GM19468 (cell line): Measurements from ENCODE around the gene SETD1B.
"Not testable (repeated sequence)": the region's sequence is repeated elsewhere in the genome, so short reads cannot be mapped to it uniquely, and the experiment has no call there.

ENCODE experiments used
- ATAC-seq: cut with Tn5 transposase; IDR thresholded peaks from one replicate; pipeline ENCODE4 v1.9.1; 2021; ENCODE audit warnings: mild to moderate bottlenecking, moderate library complexity, moderate number of reproducible peaks; ENCODE audit not compliant: unreplicated experiment; ENCODE audit errors: extremely low read depth

SETD1B gene

DNA sequence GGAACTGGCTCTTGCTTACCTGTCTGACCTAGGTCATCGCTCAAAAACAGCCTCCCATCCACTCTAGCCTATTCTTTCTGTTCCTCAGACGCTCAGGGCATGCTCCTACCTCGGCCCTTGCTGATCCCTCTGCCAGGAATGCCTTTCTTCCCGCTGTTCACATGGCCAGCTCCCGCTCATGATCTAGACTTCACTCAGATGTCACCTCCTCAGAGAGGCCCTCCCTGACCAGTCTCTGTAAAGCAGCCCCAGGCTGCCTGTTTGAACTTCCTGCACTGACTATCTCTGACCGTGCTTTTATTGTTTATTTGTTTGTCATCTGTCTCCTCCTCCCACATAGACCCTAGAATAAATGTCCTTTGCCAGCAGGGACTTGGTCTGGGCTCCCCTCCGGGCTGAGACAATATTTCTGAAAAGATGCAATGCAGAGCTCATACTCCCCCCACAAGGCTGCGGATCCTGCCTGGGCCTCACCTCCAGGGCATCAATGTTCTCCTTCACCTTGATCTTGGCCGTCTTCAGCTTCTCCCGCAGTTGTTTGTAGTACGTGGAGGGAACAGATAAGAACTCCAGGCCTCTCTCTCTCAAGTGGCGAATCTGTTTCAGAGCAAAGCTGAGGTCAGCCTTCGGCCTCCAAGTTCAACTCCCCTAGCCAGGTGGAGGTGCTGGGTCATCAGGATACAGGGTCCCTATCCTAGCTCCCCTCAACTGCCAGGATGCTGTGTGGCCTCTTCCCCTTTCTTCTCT lies 39.6 kb downstream of the SETD1B start:
- no peak for ATAC-seq

DNA sequence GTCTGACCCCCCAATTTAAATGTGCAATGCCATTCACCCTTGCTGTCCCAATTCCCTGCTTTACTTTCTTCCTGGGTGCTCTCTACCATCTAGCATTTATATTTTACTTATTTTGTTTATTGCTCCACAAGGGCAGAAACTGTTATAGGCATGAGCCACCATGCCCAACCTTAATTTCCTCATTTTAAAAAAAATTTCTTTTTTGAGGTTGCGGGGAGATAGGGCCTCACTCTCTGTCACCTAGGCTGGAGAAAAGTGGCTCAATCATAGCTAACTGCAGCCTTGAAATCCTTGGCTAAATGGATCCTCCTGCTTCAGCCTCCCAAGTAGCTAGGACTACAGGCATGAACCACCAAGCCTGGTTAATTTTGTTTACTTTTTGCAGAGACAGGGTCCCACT lies 41.9 kb downstream of the SETD1B start:
- no peak for ATAC-seq

DNA sequence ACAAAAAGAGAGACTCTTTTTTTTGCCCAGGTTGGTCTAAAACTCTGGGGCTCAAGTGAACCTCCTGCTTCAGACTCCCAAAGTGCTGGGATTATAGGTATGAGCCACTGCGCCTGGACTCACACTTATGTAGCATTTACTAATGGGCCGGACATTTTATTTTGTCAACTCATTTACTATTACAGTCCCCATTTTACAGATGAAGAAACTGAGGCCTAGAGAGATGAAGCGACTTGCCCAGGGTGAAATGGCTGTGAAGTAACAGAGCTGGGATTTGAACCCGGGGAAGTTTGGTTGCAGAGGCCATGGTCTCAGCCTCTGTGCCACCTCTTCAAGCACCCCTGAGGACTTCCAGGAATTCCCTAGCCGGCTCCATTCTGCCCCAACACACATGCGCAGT lies 45.4 kb downstream of the SETD1B start:
- ATAC-seq: no peak

DNA sequence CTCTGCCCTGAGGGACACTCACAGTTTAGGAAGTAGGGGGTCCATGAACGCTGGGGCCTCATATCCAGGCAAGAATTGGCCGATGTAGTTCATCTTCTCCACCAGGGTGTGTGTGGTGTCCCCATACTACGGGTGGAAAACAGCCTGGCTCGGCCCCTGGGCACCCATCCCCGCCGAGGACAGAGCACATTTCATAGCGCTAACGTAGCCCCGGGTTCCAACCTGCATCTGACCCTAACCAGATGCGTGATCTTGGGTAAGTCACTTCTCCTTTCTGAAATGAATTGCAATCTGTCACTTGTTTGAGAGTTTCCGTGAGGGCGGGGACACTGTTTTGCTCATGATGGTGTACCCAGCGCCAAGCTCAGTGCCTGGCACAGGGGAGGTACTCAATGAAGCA lies 45.9 kb downstream of the SETD1B start:
- ATAC-seq: no peak

DNA sequence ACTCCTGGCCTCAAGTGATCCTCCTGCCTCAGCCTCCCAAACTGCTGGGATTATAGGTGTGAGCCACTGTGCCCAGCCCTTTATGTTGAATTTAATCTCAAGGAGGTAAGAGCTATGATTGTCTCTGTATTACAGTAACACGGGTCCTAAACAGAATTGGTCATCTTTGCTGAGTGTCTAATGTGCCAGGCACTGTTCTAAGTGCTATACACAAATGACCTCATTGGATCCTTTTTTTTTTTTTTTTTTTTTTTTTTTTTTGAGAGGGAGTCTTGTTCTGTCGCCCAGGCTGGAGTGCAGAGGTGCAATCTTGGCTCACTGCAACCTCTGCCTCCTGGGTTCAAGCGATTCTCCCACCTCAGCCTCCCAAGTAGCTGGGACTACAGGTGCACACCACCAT lies 48.6 kb downstream of the SETD1B start:
- ATAC-seq: not testable (repeated sequence)

DNA sequence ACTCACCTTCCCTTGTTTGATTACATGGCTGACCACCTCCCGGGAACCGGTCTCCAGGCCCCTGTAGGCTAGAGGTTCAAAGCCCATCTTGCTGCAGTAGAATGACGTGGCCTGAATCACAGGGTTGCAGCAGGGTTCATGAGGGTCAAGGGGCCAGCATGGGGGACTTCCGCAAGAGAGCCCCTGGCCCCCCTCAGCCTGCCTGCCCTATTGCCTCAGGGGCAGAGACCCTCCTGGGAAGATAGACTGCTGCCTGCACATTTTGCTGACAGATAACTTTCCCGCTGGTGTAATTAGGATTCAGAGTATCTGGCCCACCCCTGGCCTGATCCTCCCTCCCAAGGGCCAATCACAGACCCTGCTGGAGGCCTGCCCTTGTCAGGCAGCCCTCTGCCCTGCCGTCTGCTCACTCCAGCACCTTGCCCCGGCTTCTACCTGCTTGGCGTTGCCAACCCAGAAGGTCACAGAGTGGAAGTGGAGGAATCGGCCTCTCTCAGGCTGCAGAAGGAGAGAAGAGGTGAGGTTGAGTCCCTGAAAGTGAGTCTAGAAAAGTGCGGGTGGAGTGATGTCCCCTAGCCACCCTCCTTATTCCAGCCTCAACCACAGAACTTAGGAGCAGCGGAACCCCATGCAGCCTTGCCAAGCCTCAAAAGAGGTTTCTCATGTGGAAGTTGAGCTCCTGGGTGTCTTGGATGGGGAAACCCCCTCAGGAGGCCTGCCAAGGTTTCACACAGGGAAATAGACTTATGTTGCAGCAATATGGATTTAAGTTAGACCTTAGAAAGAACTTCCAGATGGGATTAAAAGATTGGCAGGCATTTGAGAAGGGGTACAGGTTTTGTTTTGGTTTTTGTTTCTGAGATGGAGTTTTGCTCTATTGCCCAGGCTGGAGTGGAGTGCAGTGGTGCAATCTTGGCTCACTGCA lies 53.8 kb downstream of the SETD1B start:
- no peak for ATAC-seq

DNA sequence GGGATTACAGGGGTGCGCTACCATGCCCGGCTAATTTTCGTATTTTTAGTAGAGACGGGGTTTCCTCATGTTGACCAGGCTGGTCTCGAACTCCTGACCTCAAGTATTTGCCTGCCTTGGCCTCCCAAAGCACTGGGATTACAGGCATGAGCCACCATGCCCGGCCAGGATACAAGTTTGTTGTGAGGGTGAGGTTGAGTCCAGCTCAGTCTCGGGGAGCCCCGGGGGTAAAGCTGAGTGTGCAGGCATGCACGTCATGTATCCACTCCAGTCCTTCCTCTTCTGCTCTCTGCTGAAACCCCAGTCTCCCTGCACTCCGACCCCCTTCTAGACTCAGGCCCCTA lies 54.5 kb downstream of the SETD1B start:
- no peak for ATAC-seq

DNA sequence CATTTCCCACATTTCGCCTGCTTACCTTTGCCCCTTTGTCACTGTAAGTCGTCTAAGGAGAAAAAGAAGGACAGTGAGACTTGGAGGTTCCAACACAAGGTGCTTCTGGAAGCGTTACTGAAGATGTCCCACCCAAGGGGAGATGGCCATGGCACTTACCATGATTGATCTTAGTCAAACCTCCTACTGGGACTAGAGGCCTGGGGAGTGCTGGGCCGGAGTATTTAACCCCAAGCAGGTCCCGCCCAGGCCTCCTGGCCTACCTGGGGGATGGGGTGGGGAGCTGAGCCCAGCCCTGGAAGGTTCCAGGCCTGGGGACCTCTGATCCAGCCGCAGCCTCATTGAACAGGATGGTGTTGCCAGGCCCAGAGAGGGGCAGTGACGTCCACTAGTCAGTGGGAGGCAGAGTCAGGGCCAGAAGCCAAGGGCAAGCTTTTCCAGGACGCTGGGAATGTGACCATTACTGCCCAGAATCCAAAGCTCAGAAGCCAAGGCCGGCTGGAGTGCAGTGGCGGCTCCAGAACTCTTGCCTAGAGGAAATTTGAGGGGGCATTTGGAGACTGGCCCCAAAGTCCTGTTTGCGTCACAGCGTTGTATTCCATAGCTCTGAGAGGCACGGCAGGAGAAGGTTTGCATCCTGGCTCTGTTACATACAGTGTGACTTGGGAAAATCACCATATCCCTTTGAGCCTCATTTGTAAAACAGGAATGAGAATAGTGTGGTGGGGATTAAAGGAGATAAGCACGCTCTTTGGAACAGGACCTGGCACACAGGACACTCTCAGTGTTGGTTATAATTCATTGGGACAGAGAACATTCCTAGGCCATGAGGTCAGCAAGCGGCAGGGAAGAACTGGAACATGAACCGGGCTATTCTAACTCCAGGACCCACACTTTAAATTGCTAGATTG lies 55.1 kb downstream of the SETD1B start, which contains the start of gene HPD:
Gene HPD (minus strand): TSS at position 198 of the 911 bp plus-strand sequence. CDS start 36 bp downstream, at position 162.
- ATAC-seq: no peak

DNA sequence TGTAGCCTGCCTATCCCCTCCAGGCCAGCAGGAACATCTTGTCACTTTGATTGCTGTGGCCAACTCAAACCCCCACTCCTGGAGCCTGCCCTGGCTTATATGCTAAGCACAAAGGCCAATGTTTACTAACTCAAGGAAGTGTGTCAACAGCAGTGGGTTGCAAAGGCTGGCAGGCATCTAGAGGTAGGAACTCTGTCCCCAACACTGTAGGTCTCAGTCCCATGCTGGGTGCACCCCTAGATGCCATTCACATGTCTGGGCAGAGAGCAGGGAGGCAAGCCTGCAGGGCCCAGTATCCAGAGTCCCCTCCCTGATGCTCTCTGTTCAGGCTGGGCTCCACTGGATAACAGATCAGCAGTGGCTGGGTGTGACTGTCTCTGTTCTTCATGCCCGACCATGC lies 56.4 kb downstream of the SETD1B start:
- ATAC-seq: no peak

DNA sequence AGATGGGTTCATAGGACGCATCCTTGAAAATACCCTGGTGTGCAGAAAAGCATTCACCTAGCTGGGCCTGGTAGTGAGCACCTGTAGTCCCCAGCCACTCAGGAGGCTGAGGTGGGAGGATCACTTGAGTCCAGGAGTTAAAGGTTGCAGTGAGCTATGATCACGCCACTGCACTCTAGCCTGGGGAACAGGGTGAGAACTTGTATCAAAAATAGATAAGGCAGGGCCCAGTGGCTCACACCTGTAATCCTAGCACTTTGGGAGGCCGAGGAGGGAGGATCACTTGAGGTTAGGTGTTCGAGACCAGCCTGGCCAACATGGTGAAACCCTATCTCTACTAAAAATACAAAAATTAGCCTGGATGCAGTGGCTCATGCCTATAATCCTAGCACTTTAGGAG lies 56.9 kb downstream of the SETD1B start:
- ATAC-seq: not testable (repeated sequence)

DNA sequence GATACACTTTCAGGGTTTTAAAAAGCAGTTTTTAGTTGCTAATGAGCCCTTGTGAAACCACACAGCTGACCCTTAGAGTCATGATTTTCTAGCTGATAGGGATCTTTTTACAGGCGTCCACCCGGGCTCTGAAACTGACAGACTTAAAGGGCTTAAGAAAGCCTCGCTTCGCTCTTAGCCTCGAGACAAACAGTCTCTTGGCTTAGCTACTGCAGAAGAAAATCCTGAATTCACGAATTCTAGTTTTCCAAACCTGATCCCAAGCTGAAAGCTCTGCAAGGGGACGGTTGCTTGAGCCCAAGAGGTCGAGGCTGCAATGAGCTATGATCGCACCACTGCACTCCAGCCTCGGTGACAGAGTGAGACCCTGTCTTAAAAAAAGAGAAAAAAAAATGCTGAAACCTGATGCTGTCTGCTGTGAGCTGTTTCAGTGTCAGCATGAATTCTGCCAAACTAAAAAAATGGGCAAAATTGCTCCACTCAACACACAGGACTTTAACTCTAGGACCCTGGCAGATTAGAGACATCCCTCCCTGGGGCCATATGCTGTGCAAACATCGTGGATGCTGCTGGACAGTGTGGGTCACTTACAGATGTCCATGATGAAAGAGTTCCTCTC lies 57.9 kb downstream of the SETD1B start:
- ATAC-seq: no peak

DNA sequence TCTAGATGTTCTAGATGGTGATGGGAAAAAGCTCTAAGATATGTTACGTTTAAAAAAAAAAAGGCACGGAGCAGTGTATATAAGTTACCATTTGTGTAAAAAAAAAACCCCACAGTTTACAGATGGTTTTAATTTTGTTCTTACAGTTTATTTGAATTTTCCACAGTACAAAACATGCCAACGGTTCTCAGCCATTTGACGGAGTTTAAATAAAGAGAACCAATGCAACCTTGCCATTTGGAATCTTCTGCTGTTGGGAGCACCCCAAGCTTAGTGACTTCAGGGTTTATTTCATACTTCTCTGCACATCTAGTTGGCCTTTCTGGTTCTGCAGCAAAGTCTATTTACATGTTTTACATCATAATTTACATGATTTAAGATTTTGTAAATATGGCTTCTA lies 62.5 kb downstream of the SETD1B start:
- ATAC-seq: no peak

DNA sequence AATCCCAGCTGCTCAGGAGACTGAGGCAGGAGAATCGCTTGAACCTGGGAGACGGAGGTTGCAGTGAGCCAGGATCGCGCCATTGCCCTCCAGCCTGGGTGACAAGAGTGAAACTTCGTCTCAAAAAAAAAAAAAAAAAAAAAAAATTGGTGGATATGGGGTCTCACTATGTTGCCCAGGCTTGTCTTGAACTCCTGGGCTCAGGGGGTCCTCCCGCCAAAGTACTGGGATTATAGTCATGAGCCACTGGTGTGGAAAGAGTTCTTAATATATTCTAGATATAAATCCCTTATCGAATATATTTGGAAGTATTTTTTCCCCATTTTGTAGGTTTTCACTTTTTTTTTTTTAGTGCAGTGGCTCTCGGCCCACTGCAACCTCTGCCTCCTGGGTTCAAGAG lies 65.4 kb downstream of the SETD1B start:
- not testable (repeated sequence) for ATAC-seq

DNA sequence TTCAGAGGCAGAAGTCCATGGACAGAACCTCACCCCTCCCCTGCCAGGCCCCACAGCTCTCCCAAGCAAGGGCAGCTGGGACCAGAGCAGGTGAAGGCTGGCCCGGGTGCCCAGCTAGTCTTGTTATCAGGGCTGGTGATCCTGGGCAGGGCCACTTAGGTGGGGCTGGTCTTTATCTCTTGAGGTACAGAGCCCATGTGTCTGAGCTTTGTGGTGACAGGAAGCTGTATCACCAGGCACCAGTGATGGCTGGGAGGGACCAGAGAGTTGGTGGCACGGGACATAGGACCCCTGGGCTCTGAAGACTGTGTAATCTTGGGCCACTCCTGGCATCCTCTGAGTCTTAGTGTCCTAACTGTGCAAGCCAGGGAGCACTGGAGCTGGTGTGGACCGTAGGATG lies 67.7 kb downstream of the SETD1B start:
- ATAC-seq: no peak

DNA sequence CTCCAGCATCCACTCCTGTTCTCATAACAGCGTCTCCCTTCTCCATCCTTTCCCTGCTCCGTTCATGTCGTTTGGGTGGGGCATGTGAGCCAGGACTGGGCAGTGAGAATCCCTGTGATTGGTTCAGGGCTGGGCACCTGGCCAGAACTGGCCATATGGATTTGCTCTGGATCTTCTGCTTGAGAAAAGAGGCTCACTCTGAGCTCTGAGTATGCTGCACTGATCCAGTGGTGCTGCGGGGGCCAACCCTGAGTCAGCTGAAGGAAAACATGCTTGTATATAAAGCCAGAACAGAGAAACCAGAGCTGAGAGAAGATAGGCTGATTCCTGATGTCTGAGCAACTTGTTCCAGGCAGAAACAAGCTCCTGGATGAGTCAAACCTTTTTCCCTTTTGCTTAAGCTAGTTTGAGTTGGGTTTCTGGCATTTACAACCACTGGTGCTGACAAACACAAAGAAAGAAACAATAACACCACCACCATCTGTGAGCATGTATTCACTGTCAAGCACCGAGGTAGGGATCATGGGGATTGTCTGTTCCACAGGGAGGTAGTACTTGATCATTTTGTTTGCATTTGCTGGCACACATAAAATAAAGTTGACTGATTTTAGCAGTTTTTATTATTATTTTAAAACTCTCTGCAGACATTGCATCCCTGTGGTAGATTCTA lies 68.9 kb downstream of the SETD1B start:
- ATAC-seq: no peak

DNA sequence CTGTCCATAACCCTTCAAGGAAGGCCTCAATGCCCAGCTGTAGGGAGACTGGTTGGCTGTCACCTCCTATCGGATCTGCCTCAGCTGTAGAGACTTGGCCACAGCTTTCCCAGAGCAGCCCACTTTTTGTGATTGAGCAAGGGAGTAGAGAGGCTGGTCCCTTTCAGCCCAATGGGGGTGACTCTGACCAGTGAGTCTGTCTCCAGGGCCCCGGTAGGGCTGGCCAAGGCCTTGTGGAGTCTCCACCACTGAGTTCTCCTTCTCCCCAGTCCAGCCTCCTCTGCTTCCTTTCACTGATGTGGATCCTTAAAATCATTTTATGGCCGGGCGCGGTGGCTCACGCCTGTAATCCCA lies 69.4 kb downstream of the SETD1B start:
- ATAC-seq: no peak

DNA sequence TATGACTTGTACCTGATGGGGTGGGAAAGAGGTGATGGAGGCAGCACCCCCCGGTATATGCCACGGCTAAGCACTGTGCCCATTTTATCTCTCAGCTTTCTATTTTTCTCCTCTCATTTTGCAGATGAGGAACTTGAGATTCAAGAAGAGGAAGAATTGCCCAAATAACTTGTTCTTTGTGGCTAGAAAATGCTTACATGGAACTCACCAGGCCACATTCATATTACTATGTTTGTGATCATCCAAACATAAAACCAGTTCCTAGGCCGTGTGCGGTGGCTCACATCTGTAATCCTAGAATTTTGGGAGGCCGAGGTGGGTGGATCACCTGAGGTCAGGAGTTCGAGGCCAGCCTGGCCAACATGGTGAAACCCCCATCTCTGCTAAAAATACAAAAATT lies 70.3 kb downstream of the SETD1B start:
- ATAC-seq: no peak

DNA sequence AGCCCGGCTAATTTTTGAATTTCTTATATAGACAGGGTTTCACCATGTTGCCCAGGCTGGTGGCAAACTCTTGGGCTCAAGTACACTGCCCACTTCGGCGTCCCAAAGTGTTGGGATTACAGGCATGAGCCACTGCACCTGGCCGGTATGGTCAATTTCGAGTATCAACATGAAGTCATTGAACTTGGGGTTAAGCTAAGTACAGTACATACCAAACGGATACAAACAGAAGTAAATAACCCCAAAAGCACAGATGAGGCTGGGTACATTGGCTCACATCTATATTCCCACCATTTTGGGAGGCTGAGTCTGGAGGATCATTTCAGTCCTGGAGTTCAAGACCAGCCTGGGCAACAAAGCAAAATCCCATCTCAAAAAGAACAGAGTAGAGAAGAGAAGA lies 71.8 kb downstream of the SETD1B start:
- no peak for ATAC-seq

DNA sequence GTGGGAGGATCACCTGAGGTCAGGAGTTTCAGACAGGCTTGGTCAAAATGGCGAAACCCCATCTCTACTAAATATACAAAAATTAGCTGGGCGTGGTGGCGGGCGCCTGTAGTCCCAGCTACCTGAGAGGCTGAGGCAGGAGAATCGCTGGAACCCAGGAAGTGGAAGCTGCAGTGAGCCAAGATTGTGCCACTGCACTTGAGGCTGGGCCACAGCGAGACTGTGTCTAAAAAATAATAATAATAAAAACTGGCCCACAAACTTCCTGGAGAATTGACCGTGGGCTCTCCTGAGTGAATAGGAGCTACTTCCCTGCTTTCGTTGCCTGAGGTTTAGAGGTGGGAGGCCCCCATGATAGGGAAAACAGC lies 72.3 kb downstream of the SETD1B start:
- not testable (repeated sequence) for ATAC-seq
